GM19467 (cell line): ENCODE data around the gene IL16.
"Not testable (repeated sequence)": the region's sequence is repeated elsewhere in the genome, so short reads cannot be mapped to it uniquely, and the experiment has no call there.

ENCODE experiments used
- ATAC-seq: cut with Tn5 transposase; IDR thresholded peaks from one replicate; pipeline ENCODE4 v1.9.1; 2021; ENCODE audit warnings: mild to moderate bottlenecking, moderate library complexity; ENCODE audit not compliant: unreplicated experiment

The IL16 gene

DNA sequence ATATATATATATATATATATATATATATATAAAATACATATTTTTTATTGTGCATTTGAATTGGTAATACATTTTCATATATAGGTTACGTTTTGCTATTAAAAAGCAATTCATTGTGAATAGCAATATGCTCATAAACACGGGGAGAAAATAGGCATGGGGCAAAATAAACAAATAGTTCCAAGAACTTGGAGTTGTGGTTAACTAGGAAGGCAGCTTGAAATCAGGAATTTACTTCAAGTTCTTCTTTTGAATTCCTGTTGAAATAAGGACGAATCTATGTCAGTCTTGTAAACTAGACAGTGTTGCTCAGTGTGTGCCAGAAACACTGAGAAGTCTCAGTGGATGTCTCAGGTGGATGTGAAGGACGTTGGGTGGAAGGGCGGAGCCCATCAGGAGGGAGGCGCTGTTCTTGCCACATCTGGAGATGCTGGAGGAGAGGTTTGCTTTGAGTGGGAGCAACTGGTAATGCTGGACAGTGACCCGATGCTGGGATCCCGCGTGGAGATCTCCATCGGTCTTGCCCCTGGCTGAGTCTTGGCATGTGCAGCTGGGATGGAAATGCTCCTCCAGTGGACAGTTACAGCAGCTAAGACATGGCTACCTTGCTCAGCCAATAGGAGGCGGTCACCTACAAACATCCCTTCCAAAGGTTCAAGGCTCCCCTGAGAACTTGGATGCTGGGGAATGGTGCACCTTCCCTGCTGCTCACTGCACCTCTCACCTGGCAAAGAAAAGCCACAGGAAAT is 2.5 kb downstream of the IL16 start:
- ATAC-seq = no peak

DNA sequence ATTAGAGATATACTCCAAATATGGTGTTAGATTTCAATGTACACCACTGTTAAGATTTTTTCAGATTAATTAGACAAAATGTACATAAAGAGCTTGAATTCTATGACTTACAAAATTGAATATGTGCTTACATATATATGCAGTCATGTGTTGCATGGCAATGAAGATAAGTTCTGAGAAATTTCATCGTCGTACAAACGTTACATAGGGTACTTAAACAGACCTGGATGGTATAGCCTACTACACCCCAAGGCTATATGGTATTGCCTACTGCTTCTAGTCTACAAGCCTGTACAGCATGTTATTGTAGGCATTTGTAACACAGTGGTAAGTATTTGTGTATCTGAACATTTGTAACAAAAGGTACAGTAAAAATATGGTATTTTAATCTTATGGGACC is 9.3 kb downstream of the IL16 start:
- no peak for ATAC-seq

DNA sequence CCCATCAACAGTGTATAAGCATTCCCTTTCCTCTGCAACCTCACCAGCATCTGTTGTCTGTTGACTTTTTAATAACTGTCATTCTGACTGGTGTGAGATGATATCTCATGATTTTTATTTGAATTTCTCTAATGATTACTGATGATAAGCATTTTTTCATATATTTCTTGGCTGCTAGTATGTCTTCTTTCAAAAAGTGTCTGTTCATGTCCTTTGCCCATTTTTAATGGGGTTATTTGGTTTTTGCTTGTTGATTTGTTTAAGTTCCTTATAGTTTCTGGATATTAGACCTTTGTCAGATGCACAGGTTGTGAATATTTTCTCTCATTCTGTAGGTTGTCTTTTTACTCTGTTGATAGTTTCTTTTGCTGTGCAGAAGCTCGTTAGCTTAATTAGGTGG is 11.3 kb downstream of the IL16 start:
- not testable (repeated sequence) for ATAC-seq

DNA sequence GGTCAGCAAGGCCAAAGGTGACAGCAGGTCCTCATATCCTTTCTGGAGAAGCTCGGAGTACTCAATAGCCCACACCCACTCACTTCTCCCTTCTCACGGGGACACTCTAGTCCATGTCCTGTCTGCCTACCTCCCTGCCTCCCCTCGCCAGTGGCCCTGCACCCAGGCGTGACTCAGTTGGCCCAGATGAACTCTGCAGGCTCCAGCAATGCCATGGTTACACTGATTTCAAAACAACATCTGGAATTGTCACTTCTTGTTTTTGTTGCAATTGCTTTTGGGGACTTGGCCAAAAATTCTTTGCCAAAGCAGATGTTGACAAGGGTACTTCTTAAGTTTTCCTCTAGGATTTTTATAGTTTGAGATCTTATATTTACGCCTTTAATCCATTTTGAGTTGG is 13.0 kb downstream of the IL16 start:
- ATAC-seq = no peak

DNA sequence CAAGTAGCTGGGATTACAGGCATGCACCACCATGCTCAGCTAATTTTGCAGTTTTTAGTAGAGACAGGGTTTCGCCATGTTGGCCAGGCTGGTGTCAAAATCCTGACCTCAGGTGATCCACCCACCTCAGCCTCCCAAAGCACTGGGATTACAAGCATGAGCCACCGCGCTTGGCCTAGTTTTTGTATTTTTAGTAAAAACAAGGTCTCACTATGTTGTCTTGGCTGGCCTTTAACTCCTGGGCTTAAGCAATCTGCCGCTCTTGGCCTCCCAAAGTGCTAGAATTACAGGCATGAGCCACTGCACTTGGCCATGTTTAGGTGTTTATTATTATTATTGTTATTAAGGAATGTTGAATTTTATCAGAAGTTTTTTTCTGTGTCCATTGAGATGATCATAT is 14.7 kb downstream of the IL16 start:
- ATAC-seq = no peak

DNA sequence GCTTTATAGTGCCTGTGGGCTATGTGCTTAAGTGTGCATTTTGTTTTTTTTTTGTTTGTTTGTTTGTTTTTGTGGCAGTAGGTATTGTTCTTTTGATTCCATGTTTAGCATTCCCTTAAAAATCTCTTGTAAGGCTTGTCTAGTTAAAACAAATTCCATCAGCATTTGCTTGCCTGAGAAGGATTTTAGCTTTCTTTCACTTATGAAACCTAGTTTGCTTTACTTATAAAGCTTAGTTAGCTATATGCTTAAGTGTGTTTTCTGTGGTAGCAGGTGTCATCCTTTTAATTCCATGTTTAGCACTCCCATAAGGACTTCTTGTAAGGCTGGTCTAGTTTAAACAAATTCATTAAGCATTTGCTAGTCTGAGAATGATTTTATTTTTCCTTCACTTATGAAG is 17.3 kb downstream of the IL16 start:
- no peak for ATAC-seq

DNA sequence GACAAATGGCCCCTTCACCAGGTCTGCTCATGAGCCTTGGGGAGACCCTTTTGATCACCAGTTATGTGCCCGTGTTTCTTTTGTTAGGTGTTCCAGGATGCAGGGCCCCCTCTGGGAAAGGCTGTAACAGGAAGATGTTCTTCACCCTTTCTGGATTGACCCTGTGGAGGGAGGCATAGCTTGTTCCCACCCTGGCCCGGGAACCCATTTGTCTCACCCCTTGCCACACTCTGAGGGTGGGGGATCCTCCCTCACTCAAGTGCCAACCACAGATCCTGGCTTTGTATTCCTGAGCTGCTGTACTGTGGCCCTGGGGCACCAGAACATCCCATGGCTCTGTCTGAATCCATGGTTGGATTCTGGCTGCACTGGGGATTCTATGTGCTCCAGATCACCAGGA is 18.9 kb downstream of the IL16 start:
- no peak for ATAC-seq

DNA sequence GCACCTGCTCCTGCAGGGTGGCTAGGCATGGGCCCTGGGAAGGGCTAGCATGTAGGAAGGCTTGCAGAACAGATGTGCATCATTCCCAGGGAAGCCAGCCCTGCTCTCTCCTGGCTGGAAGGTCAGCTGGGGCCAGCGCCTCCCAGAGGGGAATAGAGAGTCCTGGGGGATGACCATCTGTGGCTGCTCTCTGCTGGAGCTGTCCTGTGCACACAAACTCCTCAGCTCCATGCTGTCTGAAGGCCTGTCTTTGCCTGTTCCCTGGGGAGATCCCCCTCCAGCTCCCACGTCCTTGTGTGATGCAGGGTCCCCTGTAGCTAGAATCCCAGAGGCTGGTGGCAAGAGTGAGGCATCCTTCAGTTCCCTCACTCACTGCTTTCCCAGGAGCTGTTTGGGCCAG is 19.3 kb downstream of the IL16 start:
- no peak for ATAC-seq

DNA sequence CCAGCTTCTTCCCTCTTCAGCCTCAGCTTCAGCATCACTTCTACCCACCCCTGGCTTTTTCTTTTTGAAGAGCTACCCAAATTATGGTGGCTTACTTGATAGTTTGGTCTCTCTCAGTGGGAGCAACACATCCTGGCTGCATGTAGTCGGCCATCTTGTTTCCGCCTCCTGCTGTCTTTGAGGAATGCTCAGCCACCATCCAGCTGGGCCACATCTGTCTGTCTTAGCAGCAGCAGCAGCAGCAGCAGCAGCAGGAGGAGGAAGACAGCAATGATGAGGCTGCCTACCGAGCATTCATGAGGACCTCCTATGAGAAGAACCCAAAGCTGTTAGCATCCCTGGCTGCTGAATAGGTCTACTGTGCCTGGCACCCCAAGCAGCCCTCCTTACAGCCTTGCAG is 19.7 kb downstream of the IL16 start:
- no peak for ATAC-seq

DNA sequence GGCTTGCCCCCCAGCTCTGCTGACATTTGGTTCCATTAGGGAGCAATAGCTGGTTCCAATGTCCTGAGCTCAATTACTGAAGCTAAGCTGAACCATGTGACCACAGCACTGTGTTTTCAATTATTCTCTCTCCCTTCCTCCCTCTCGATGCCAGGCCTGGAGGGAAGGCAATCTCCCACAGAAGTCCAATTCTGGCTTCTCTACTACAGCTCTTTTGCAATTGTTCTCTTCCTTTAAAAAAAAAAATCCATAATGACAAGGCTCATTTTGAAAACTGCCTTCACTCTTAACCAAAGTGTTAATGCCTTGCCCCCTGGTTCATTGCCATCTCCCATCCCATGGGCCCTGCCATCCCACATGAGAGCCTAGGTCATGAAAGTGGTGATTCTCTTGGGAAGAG is 24.8 kb downstream of the IL16 start:
- no peak for ATAC-seq

DNA sequence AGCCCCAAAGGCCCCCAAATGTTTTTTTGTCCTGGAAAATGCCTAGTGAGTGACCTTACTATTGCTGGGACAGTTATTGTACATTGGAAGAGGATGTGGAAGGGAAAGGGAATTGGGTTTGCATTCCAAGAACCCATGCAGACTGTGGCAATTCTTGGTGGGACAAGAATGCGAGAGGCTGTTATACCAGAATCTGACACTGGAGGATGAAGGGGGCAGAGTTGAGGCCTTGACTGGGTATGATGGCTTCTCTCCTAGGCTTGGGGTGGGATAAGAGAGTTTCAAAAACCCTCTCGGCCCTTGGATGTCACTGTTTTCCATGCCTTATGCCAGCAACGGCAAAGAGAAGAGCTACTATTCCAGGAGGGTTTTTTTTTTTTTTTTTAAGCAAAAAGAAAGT is 25.3 kb downstream of the IL16 start:
- no peak for ATAC-seq

DNA sequence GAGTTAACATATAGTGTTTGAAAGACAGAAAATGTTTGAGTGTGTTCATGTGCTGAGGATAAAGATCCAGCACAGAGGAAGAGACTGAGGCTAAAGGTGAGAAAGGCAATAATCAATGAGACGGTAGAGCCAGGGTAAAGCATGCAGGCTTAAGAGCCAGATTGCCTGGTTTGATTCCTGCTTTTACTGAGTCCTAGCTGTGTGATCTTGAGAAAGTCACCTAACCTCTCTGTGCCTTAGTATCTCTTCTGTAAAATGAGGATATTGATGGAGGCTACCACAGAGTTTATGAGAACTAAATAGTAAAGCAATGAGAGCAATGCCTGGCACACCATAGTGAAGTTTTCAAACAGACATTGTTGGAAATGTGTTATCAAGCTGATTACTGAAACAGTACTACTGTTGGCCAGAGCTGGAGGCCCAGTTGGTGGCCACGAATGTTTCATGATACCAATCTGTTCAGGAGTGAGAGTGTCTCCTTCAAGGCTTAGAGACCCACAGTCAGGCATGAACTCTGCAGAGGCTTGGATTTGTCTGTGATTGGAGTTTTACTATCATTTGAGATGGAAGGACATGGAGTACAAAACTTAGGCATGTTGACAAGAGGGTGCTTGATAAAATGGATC is 26.8 kb downstream of the IL16 start:
- ATAC-seq = no peak

DNA sequence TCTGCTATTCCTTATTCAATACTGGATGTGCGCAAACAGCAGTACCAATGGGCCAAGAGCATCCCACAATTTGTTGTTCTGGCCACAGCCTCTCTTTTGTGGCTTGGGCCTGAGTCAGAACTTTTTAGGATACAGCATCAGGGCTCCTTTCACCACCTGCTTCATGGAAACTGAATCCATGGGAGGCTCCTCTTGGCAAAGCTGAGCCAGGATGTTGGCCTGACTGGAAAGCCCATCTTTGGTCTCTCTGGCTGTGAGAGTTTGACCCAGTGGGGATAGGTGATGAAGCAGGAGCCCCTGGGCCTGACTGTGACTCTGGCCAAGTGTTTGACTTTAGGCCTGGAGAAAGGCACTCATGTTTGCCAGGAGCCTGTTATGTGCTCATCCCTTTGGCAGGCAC is 27.6 kb downstream of the IL16 start:
- no peak for ATAC-seq

DNA sequence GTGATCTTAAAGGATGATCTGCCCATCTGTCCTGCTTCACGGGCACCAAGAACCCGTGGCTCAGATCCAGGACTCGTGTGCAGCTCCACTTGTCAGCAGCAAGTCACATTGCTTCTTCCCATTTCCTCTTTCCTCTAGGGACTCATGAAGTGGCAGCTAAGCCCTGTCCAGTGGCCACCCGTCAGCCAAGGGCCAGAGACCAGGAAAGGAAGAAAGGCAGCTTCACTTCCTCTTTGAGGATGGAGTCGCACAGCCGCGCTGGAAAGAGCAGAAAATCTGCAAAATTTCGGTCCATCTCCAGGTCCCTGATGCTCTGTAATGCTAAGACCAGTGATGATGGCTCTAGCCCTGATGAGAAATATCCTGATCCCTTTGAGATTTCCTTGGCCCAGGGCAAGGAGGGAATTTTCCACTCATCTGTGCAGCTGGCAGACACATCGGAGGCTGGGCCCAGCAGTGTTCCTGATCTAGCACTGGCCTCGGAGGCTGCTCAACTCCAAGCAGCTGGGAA is 28.5 kb downstream of the IL16 start:
- no peak for ATAC-seq

DNA sequence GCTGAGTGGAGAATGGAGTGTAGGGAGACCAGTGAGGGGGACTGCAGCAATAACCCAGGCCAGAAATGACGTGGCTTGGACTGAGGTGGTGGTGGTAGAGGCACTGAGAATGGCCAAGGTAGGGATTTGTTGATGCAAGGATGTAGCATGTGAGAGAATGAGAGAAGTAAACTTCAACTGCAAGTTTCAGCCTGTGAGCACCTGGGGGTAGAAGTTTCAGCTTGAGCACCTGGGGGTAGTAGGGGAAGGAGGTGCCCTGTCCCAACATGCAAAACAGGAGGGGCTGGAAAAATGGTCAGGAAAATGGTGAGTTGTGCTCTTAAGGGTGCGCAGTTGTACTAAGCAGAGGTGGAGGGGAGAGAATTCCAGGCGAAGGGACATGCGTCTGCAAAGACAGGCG is 31.0 kb downstream of the IL16 start:
- no peak for ATAC-seq

DNA sequence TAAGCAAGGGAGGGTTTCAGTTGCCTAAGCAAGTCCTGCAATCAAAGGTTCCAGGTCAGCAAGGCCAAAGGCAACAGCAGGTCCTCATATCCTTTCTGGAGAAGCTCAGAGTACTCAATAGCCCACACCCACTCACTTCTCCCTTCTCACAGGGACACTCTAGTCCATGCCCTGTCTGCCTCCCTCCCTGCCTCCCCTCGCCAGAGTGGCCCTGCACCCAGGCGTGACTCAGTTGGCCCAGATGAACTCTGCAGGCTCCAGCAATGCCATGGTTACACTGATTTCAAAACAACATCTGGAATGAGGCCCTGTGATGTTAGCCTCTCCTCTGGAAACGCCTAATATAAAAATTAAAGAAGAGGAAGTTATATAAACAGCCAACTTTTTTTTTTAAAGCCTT is 32.9 kb downstream of the IL16 start:
- ATAC-seq = no peak

DNA sequence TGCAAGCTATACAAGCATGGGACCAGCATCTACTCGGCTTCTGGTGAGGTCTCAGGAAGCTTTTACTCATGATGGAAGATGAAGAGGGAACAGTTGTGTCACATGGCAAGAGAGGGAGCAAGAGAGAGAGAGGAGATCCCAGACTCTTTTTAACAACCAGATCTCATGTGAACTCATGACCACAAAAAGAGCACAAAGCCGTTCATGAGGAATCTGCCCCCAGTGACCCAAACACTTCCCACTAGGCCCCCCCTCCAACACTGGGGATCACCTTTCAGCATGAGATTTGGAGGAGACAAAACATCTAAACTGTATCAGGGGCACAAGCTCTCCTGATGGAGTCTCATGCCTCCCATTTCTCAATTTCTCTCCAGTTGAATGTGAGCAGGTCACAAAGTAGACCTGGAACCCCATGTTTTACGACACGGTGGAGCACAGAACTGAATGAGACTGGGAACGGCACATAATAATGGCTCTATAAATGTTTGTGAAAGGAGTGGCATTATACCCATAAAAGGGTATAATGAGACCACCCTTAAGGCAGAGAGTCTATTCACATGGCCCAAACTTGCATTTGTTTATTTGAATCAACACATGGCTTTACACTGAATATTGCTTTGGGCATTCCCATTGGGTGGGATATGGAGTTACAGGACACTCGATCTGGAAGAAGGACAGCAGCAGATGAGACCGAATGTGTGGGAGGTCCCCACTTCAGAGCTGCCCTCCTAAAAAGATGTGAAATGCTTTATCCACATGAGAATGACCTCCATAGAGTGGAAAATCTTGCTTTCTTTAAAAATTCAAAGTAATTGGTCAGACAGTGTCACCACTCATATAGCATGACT is 38.8 kb downstream of the IL16 start:
- no peak for ATAC-seq

DNA sequence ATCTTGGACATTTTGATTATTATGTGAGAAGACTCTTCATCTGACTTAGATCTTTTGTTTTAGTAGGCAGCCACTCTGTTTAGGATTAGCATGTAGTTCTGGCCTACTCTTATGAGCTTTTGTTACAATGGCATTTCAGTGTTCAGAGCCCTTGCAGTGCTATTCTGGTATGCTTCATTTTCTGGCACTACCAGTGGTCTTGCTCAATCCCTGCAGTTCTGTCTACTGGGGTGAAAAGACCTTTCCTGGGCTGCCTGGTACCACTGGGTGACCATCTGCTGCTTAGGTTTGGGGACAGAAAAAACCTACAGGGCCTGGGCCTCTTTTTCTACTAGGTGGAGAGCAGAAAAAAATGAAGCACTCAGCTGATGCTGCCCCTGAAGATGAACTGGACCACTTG is 42.5 kb downstream of the IL16 start:
- no peak for ATAC-seq

DNA sequence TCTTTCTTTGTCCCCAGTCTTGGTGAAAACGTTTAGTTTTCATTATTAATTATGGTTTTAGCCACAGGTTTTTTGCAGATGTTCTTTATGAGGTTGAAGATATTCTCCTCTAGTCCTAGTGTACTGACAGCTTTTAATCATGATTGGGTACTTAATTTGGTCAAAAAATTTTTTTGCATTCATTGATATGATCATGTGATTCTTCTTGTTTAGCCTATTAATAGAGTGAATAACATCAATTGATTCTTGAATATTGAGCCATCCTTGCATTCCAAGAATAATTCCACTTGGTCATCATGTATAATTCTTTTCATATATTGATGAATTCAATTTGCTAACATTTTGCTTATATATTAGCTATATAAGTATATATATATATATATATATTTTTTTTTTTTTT is 46.1 kb downstream of the IL16 start:
- no peak for ATAC-seq

DNA sequence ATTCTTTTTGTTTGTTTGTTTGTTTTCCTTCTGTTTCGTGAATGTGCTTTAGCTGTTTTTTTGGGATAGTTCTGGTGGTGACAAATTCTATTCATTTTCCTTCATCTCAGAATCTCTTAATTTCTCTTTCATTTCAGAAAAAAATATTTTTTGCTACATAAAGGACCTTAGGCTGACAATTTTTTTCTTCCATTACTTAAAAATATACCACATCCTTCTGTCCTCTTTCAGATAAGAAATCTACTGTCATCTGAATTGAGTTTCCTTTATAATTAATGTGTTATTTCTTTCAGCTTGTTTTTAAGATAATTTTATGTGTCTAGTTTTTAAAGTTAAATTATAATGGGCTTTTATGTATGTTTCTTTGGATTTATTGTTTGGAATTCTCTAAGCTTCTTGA is 47.6 kb downstream of the IL16 start:
- no peak for ATAC-seq

DNA sequence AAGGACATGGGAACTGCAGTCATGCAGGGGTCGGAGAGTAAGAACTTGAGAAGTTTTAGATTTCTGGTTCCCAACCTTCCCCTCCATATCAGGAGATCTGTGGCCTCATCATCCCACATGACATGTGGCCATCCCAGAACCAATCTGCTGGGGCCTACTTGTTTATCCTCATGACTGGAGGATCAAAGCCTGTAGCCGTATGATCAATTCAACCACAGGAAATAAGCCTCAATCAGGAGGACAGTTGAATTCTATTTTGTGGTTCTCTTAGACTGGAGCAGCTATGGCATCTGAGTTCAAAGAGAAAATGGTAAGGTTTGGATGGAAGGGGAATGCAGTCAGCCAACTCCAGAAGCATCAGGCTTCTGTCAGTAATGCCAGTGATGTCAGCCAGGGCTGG is 57.2 kb downstream of the IL16 start:
- ATAC-seq = no peak
